Mucosa of stomach (tissue), 1 donor: ENCODE data around the gene VPS8.

Experiments used
- H3K27me3 ChIP-seq: one replicate; pipeline ENCODE4 v1.7.0; 2013; ENCODE audit warnings: mild to moderate bottlenecking, low read length; ENCODE audit not compliant: control insufficient read depth, insufficient read depth
- H3K36me3 ChIP-seq: one replicate; pipeline ENCODE4 v1.7.0; 2013; ENCODE audit warnings: low read length; ENCODE audit not compliant: control insufficient read depth, insufficient read depth
- H3K4me1 ChIP-seq: one replicate; pipeline ENCODE4 v1.7.0; 2013; ENCODE audit warnings: mild to moderate bottlenecking, low read length; ENCODE audit not compliant: control insufficient read depth, insufficient read depth
- H3K4me3 ChIP-seq: one replicate; pipeline ENCODE4 v1.7.0; 2013; ENCODE audit warnings: low read length
- H3K9ac ChIP-seq: one replicate; pipeline ENCODE4 v1.7.0; 2013; ENCODE audit warnings: mild to moderate bottlenecking, low read length, moderate library complexity
- H3K9me3 ChIP-seq: one replicate; pipeline ENCODE4 v1.7.0; 2013; ENCODE audit warnings: mild to moderate bottlenecking, low read length, moderate library complexity; ENCODE audit not compliant: control insufficient read depth
- donor health status: Pancreatic carcinoma.

Gene VPS8

DNA sequence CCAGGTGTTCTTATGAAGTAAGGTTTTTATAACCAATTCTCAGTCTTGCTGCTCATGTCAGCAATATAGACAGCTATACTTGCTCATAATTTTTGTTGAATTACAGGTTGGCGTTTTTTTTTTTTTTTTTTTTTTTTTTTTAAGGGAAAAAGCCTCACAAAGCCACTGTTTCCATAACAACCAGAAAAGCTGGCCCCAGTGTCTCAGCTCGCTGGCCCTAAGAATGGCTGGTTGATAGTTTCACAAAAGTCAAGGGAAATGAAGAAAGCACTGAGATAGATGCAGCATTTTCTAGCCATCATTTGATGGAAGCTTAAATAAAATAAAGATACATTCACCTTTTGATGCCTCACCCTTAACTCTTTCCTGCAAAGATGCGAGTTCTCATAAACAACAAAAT, 219.0 kb downstream of the VPS8 start:
- Histone ChIP-seq H3K27me3 (no peaks in the 10 kb centered on the region), H3K9me3 (no peaks in the 10 kb centered on the region), H3K4me3 (no peak overlapping the region), H3K36me3 (no peaks in the 10 kb centered on the region), H3K9ac (no peak overlapping the region), H3K4me1 (no peaks in the 10 kb centered on the region)

DNA sequence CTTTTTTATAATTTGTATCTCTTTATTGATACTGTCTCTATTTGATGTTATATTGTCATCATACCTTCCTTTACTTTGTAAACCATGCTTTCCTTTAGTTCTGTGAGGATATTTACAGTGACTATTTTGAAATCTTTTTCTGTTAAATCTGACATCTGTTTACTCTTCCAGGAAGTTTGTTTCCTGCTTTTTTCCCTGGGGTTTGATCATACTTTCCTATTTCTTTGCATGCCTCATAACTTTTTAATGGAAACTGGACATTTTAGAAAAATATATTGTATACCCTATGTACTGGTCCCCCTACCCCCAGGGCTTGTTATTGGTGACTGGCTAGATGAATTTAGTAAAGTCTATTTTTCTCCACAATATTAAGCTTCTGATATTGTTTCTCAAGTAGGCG, 225.8 kb downstream of the VPS8 start:
- H3K9me3 ChIP-seq = no peaks in the 10 kb centered on the region
- no peak overlapping the region for H3K4me3 ChIP-seq
- no peaks in the 10 kb centered on the region for H3K36me3 ChIP-seq
- H3K9ac ChIP-seq = no peak overlapping the region
- no peaks in the 10 kb centered on the region for H3K27me3 ChIP-seq
- no peaks in the 10 kb centered on the region for H3K4me1 ChIP-seq

DNA sequence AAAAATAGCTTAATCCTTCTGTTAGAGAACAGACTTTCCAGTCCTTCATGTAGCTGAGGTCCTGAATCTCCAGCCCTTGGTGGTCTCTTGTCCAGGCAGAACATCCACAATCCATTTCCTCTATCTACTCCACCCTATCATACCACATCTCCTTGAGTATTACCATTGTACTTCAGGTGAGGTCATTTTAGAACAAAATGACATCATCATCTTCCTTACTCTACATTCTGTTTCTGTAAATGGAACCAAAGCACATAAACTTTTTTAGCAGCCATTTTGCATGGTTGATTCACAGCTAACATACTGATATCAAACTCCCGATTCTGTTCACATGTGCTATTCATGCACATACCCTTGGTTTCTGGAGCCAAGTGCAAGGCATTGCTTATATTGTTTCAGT, 228.5 kb downstream of the VPS8 start:
- Histone ChIP-seq H3K4me3 (no peak overlapping the region), H3K9me3 (no peaks in the 10 kb centered on the region), H3K9ac (no peak overlapping the region), H3K4me1 (no peaks in the 10 kb centered on the region), H3K36me3 (no peaks in the 10 kb centered on the region), H3K27me3 (no peaks in the 10 kb centered on the region)

DNA sequence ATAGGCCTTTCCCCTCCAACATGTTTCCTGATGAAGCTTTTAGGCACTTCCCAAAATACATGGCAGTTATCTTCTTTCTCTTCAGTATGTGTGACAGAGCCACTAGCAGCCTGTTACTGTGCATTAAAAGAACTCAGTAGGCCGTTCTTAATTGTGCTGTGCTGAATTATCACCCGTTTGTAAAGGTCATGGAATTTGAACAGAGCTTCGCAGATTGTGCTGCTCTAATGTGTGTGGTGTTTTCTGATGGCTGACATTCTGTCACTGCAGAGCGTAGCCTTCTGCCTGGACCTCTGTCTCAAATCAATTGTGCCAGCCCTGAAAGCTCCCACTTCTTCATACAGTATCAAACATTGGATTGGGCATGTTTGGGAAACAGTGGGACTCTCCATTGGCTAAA, 229.6 kb downstream of the VPS8 start:
- H3K9me3 ChIP-seq = no peaks in the 10 kb centered on the region
- no peaks in the 10 kb centered on the region for H3K27me3 ChIP-seq
- no peak overlapping the region for H3K9ac ChIP-seq
- H3K4me1 ChIP-seq = no peaks in the 10 kb centered on the region
- H3K36me3 ChIP-seq = no peaks in the 10 kb centered on the region
- no peak overlapping the region for H3K4me3 ChIP-seq

GRCh38 chr3:185042312-185043050, 230.5 kb downstream of the VPS8 start:
- Histone ChIP-seq H3K27me3 (no peaks in the 10 kb centered on the region), H3K9me3 (no peaks in the 10 kb centered on the region), H3K9ac (no peak overlapping the region), H3K4me3 (no peak overlapping the region), H3K36me3 (no peaks in the 10 kb centered on the region), H3K4me1 (no peaks in the 10 kb centered on the region)

GRCh38 chr3:185046164-185046515, 234.2 kb downstream of the VPS8 start:
- Histone ChIP-seq H3K9me3 (no peaks in the 10 kb centered on the region), H3K36me3 (peaks cover 6% of the 10 kb centered on the region), H3K27me3 (no peaks in the 10 kb centered on the region), H3K4me3 (no peak overlapping the region), H3K9ac (no peak overlapping the region), H3K4me1 (no peaks in the 10 kb centered on the region)

- Histone ChIP-seq H3K27me3 (no peaks in the 10 kb centered on the region), H3K4me3 (no peak overlapping the region), H3K9me3 (no peaks in the 10 kb centered on the region), H3K9ac (no peak overlapping the region), H3K36me3 (peaks cover 6% of the 10 kb centered on the region), H3K4me1 (no peaks in the 10 kb centered on the region)
Measured at GRCh38 chr3:185046603-185047002, 234.6 kb downstream of the VPS8 start.

GRCh38 chr3:185049710-185050109, 237.7 kb downstream of the VPS8 start:
- H3K4me3 ChIP-seq = no peak overlapping the region
- H3K36me3 ChIP-seq = peaks cover 11% of the 10 kb centered on the region
- H3K9me3 ChIP-seq = no peaks in the 10 kb centered on the region
- H3K4me1 ChIP-seq = no peaks in the 10 kb centered on the region
- H3K27me3 ChIP-seq = no peaks in the 10 kb centered on the region
- no peak overlapping the region for H3K9ac ChIP-seq

DNA sequence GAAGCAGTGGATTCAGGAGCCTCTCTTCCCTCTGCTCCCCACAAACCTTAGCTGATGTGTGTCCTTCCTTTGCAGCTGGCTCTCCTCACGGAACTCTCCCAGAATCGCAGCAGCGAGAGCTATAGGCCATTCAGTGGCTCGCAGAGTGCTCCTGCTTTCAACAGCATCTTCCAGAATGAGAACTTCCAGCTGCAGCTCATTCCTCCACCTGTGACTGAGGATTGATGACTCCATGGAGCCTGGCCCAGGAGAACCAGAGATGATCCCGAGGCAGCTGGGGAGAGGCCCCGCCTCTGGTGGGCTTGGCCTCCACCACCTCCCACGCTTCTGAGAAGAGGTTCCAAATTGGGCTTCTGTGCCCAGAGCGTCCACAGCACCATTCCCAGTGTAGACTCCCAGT, 239.8 kb downstream of the VPS8 start:
- Histone ChIP-seq H3K36me3 (peaks cover 11% of the 10 kb centered on the region), H3K4me1 (no peaks in the 10 kb centered on the region), H3K27me3 (no peaks in the 10 kb centered on the region), H3K9me3 (no peaks in the 10 kb centered on the region), H3K4me3 (no peak overlapping the region), H3K9ac (no peak overlapping the region)

GRCh38 chr3:185052631-185053030, 240.7 kb downstream of the VPS8 start:
- no peaks in the 10 kb centered on the region for H3K27me3 ChIP-seq
- H3K9ac ChIP-seq = no peak overlapping the region
- no peaks in the 10 kb centered on the region for H3K4me1 ChIP-seq
- H3K36me3 ChIP-seq = peaks cover 11% of the 10 kb centered on the region
- H3K4me3 ChIP-seq = no peak overlapping the region
- H3K9me3 ChIP-seq = no peaks in the 10 kb centered on the region

GRCh38 chr3:185056908-185057307, 244.9 kb downstream of the VPS8 start:
- H3K36me3 ChIP-seq = peaks cover 5% of the 10 kb centered on the region
- H3K4me3 ChIP-seq = no peak overlapping the region
- H3K9me3 ChIP-seq = no peaks in the 10 kb centered on the region
- H3K9ac ChIP-seq = no peak overlapping the region
- H3K27me3 ChIP-seq = no peaks in the 10 kb centered on the region
- no peaks in the 10 kb centered on the region for H3K4me1 ChIP-seq

GRCh38 chr3:185057829-185058228, 245.9 kb downstream of the VPS8 start:
- Histone ChIP-seq H3K4me3 (no peak overlapping the region), H3K27me3 (no peaks in the 10 kb centered on the region), H3K9ac (no peak overlapping the region), H3K9me3 (no peaks in the 10 kb centered on the region), H3K4me1 (no peaks in the 10 kb centered on the region), H3K36me3 (peaks cover under 1% of the 10 kb centered on the region)

DNA sequence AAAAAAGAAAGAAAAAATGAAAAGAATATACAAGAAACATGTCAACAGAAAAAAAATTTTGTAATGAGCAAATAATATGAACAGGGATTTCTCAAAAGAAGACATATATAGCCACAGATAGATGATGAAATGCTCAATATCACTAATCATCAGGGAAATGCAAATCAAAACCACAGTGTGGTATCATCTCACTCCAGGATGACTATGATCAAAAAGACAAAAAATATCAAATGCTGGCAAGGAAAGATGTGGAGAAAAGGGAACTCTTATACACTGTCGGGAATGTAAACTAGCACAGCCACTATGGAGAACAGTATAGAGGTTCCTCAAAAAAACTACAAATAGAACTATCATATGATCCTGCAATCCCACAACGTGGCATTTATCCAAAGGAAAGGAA, 246.8 kb downstream of the VPS8 start:
- Histone ChIP-seq H3K4me3 (no peak overlapping the region), H3K27me3 (no peaks in the 10 kb centered on the region), H3K9me3 (no peaks in the 10 kb centered on the region), H3K36me3 (no peaks in the 10 kb centered on the region), H3K4me1 (no peaks in the 10 kb centered on the region), H3K9ac (no peak overlapping the region)
